Measurements from ENCODE around the gene PLA2G5. TPM values are rescaled to one million over a fixed set of nuclear protein-coding genes. Genes with fewer than 3 reads are reported as not detected.
"Not testable (repeated sequence)": the region's sequence is repeated elsewhere in the genome, so short reads cannot be mapped to it uniquely, and the experiment has no call there.

PLA2G5 gene
- polyA plus RNA-seq, 3 donors from 2014 or later: not detected

GRCh38 chr1:20049056-20049798 is 20.8 kb upstream of the PLA2G5 start:
- not testable (repeated sequence) for H3K27me3 Mint-ChIP-seq (ENCODE audit: low read depth in 3 of 3); H3K4me1 Mint-ChIP-seq; H3K27ac Mint-ChIP-seq; DNase-seq
- peak overlapping the region in 1 of 5 donors; percentile 35 for H3K4me3 Mint-ChIP-seq
- H3K9me3 Mint-ChIP-seq: peaks cover 8 to 28% (median 16%) of the 10 kb centered on the region in 6 donors
- H3K36me3 Mint-ChIP-seq: peaks cover 8 to 16% (median 13%) of the 10 kb centered on the region in 3 donors

- Mint-ChIP-seq H3K9me3 (peaks cover 8 to 28% (median 16%) of the 10 kb centered on the region in 6 donors), H3K4me1 (peaks cover 0 to 2% of the 10 kb centered on the region in 2 donors)
These were observed 18.7 kb upstream of the PLA2G5 start for GRCh38 chr1:20051218-20051829.

GRCh38 chr1:20052386-20052785 is 17.6 kb upstream of the PLA2G5 start:
- DNase-seq: no peak
- Mint-ChIP-seq H3K27me3 (ENCODE audit: low read depth in 3 of 3) (peaks cover 0 to 7% (median 5%) of the 10 kb centered on the region in 3 donors), H3K36me3 (peaks cover 8 to 16% (median 13%) of the 10 kb centered on the region in 3 donors), H3K4me1 (peaks cover 2 to 4% of the 10 kb centered on the region in 2 donors), H3K9me3 (peaks cover 8 to 28% (median 16%) of the 10 kb centered on the region in 6 donors), H3K27ac (no peak overlapping the region), H3K4me3 (no peak overlapping the region)

More at GRCh38 chr1:20051218-20051829, 18.7 kb upstream of the PLA2G5 start:
- no peak for DNase-seq
- Mint-ChIP-seq H3K27ac (no peak overlapping the region), H3K4me3 (no peak overlapping the region), H3K36me3 (peaks cover 8 to 16% (median 13%) of the 10 kb centered on the region in 3 donors), H3K27me3 (ENCODE audit: low read depth in 3 of 3) (peaks cover 0 to 7% (median 7%) of the 10 kb centered on the region in 3 donors)

- H3K4me1 Mint-ChIP-seq: peaks cover 45 to 51% of the 10 kb centered on the region in 2 donors
- DNase-seq: no peak
- H3K36me3 Mint-ChIP-seq: peaks cover 0 to under 1% (median under 1%) of the 10 kb centered on the region in 3 donors
- peak overlapping the region in 4 of 5 donors; percentile 65 to 82 (median 74) for H3K4me3 Mint-ChIP-seq
- peaks cover 1 to 6% (median 5%) of the 10 kb centered on the region in 3 donors for H3K27me3 Mint-ChIP-seq (ENCODE audit: low read depth in 3 of 3)
- H3K9me3 Mint-ChIP-seq: peaks cover 0 to 1% (median under 1%) of the 10 kb centered on the region in 6 donors
- peak overlapping the region in 3 of 6 donors; percentile 9 to 82 (median 61) for H3K27ac Mint-ChIP-seq
These were observed 12.0 kb upstream of the PLA2G5 start for GRCh38 chr1:20057886-20058420.

- Mint-ChIP-seq H3K4me3 (peak overlapping the region; percentile 65 to 82 (median 73)), H3K4me1 (peaks cover 45 to 51% of the 10 kb centered on the region in 2 donors), H3K36me3 (no peaks in the 10 kb centered on the region), H3K27me3 (ENCODE audit: low read depth in 3 of 3) (peaks cover 1 to 6% (median 5%) of the 10 kb centered on the region in 3 donors), H3K27ac (peak overlapping the region; percentile 26 to 82 (median 62)), H3K9me3 (no peaks in the 10 kb centered on the region)
- DNase-seq: peak; percentile 30 to 54 (median 35)
These were observed 11.5 kb upstream of the PLA2G5 start for GRCh38 chr1:20058531-20058930.

GRCh38 chr1:20059847-20060246 is 10.1 kb upstream of the PLA2G5 start:
- Mint-ChIP-seq H3K9me3 (no peaks in the 10 kb centered on the region), H3K27ac (peak overlapping the region; percentile 0 to 82 (median 66)), H3K27me3 (ENCODE audit: low read depth in 3 of 3) (peaks cover 1 to 6% (median 3%) of the 10 kb centered on the region in 3 donors), H3K4me3 (peak overlapping the region; percentile 44 to 76 (median 65)), H3K4me1 (peaks cover 45 to 51% of the 10 kb centered on the region in 2 donors), H3K36me3 (no peaks in the 10 kb centered on the region)
- peak in 1 of 3 donors; percentile 2 for DNase-seq

GRCh38 chr1:20060791-20061190 is 9.2 kb upstream of the PLA2G5 start:
- Mint-ChIP-seq H3K27ac (peak overlapping the region in 1 of 6 donors; percentile 60), H3K4me3 (peak overlapping the region; percentile 11 to 72 (median 58)), H3K4me1 (peaks cover 45 to 51% of the 10 kb centered on the region in 2 donors)
- H3K36me3 Mint-ChIP-seq; H3K27me3 Mint-ChIP-seq (ENCODE audit: low read depth in 3 of 3); H3K9me3 Mint-ChIP-seq; DNase-seq: not testable (repeated sequence)

- Mint-ChIP-seq H3K4me3 (peak overlapping the region in 1 of 5 donors; percentile 38), H3K27ac (no peak overlapping the region), H3K4me1 (peaks cover 43 to 49% of the 10 kb centered on the region in 2 donors), H3K27me3 (ENCODE audit: low read depth in 3 of 3) (peaks cover 0 to 8% (median 1%) of the 10 kb centered on the region in 3 donors), H3K9me3 (no peaks in the 10 kb centered on the region), H3K36me3 (no peaks in the 10 kb centered on the region)
- no peak for DNase-seq
These were observed 8.1 kb upstream of the PLA2G5 start for GRCh38 chr1:20061866-20062265.

GRCh38 chr1:20063861-20064292 is 6.1 kb upstream of the PLA2G5 start:
- H3K27ac Mint-ChIP-seq: peak overlapping the region in 1 of 6 donors; percentile 30
- no peak for DNase-seq
- no peak overlapping the region for H3K4me3 Mint-ChIP-seq
- H3K36me3 Mint-ChIP-seq: no peaks in the 10 kb centered on the region
- H3K9me3 Mint-ChIP-seq: no peaks in the 10 kb centered on the region
- H3K27me3 Mint-ChIP-seq (ENCODE audit: low read depth in 3 of 3): peaks cover 0 to 5% (median 0%) of the 10 kb centered on the region in 3 donors
- H3K4me1 Mint-ChIP-seq: peaks cover 30 to 33% of the 10 kb centered on the region in 2 donors

GRCh38 chr1:20068722-20069121 is 1.3 kb upstream of the PLA2G5 start:
- Mint-ChIP-seq H3K4me1 (no peaks in the 10 kb centered on the region), H3K4me3 (no peak overlapping the region), H3K27ac (peak overlapping the region in 1 of 6 donors; percentile 54), H3K27me3 (ENCODE audit: low read depth in 3 of 3) (peaks cover 0 to 5% (median 2%) of the 10 kb centered on the region in 3 donors), H3K36me3 (no peaks in the 10 kb centered on the region), H3K9me3 (no peaks in the 10 kb centered on the region)
- no peak for DNase-seq

- Mint-ChIP-seq H3K9me3 (no peaks in the 10 kb centered on the region), H3K27me3 (ENCODE audit: low read depth in 3 of 3) (peaks cover 0 to 4% (median 2%) of the 10 kb centered on the region in 3 donors), H3K4me3 (no peak overlapping the region), H3K4me1 (no peaks in the 10 kb centered on the region), H3K36me3 (no peaks in the 10 kb centered on the region), H3K27ac (no peak overlapping the region)
- DNase-seq: no peak
These were observed 363 bp downstream of the PLA2G5 start for GRCh38 chr1:20070357-20070756.

GRCh38 chr1:20071416-20071815 is 1.4 kb downstream of the PLA2G5 start:
- H3K4me1 Mint-ChIP-seq: no peaks in the 10 kb centered on the region
- H3K36me3 Mint-ChIP-seq: no peaks in the 10 kb centered on the region
- no peaks in the 10 kb centered on the region for H3K9me3 Mint-ChIP-seq
- no peak overlapping the region for H3K27ac Mint-ChIP-seq
- H3K27me3 Mint-ChIP-seq (ENCODE audit: low read depth in 3 of 3): peaks cover 0 to 5% (median 2%) of the 10 kb centered on the region in 3 donors
- no peak overlapping the region for H3K4me3 Mint-ChIP-seq
- DNase-seq: no peak

GRCh38 chr1:20072771-20073170 is 2.8 kb downstream of the PLA2G5 start:
- Mint-ChIP-seq H3K4me3 (no peak overlapping the region), H3K9me3 (peaks cover 0 to under 1% (median 0%) of the 10 kb centered on the region in 6 donors), H3K27me3 (ENCODE audit: low read depth in 3 of 3) (peaks cover 3 to 11% (median 6%) of the 10 kb centered on the region in 3 donors), H3K36me3 (peaks cover 0 to 6% (median 0%) of the 10 kb centered on the region in 3 donors), H3K27ac (no peak overlapping the region), H3K4me1 (peaks cover 0 to 2% of the 10 kb centered on the region in 2 donors)
- DNase-seq: no peak

Data from immature natural killer cell (primary cell).